Measurements from ENCODE around the gene MRPL37.

MRPL37 gene

GRCh38 chr1:54199765-54200518, at the start of gene MRPL37, which contains the start of gene CYB5RL:
Gene MRPL37, plus strand, starts transcription at chr1:54200167. Its CDS starts 77 bp downstream, at chr1:54200244.
Gene CYB5RL, minus strand, starts transcription at chr1:54200030. Its CDS starts 4,414 bp downstream, at chr1:54195616.
- Histone ChIP-seq H3K4me3 (ENCODE audit: low read length in 2 of 2) (peak within 1 kb of the TSS; percentile 82 to 98), H3K9ac (ENCODE audit: low read length in 2 of 2) (peak within 1 kb of the TSS; percentile 94), H3K36me3 (ENCODE audit: control insufficient read depth in 2 of 2, insufficient read depth in 2 of 2, low read length in 2 of 2) (peaks cover under 1 to 12% of the 10 kb centered on the region in 2 donors), H3K9me3 (ENCODE audit: control insufficient read depth in 2 of 2, low read length in 2 of 2) (no peaks in the 10 kb centered on the region), H3K27me3 (ENCODE audit: control insufficient read depth in 1 of 2, insufficient read depth in 2 of 2, low read length in 2 of 2) (no peaks in the 10 kb centered on the region), H3K4me1 (ENCODE audit: control insufficient read depth, insufficient read depth, low read length) (peaks cover 25% of the 10 kb centered on the region), H3K27ac (ENCODE audit: low read length) (peak within 1 kb of the TSS; percentile 31)

DNA sequence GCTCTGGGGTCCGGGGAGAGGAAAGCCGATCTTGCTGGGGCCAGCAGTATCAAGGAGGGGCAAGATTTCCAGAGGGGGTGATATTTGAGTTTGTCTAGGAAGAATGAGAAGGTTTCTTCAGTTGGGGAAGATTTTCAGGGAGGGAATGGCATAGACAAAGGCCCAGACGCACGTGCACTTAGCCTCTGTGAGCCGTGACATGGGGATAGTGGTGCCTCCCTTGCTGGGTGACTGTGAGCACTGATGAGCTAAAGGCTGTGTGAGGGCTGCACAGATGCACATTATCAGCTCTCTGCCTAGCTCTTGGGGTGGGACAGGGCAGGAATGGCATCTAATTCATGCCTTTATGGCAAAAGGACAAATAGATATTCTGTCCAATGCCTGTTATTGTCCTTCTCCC, 49.0 kb upstream of the MRPL37 start:
- Histone ChIP-seq H3K4me1 (ENCODE audit: control insufficient read depth, insufficient read depth, low read length) (peaks cover 2% of the 10 kb centered on the region), H3K4me3 (ENCODE audit: low read length in 2 of 2) (no peak overlapping the region), H3K27me3 (ENCODE audit: control insufficient read depth in 1 of 2, insufficient read depth in 2 of 2, low read length in 2 of 2) (no peaks in the 10 kb centered on the region), H3K9ac (ENCODE audit: low read length in 2 of 2) (no peak overlapping the region), H3K9me3 (ENCODE audit: control insufficient read depth in 2 of 2, low read length in 2 of 2) (no peaks in the 10 kb centered on the region), H3K36me3 (ENCODE audit: control insufficient read depth in 2 of 2, insufficient read depth in 2 of 2, low read length in 2 of 2) (no peaks in the 10 kb centered on the region), H3K27ac (ENCODE audit: low read length) (no peak overlapping the region)

- no peak within 1 kb of the TSS for H3K9ac ChIP-seq (ENCODE audit: low read length in 2 of 2)
- H3K27me3 ChIP-seq (ENCODE audit: control insufficient read depth in 1 of 2, insufficient read depth in 2 of 2, low read length in 2 of 2): no peaks in the 10 kb centered on the region
- no peaks in the 10 kb centered on the region for H3K9me3 ChIP-seq (ENCODE audit: control insufficient read depth in 2 of 2, low read length in 2 of 2)
- no peak within 1 kb of the TSS for H3K4me3 ChIP-seq (ENCODE audit: low read length in 2 of 2)
- H3K27ac ChIP-seq (ENCODE audit: low read length): no peak within 1 kb of the TSS
- no peaks in the 10 kb centered on the region for H3K36me3 ChIP-seq (ENCODE audit: control insufficient read depth in 2 of 2, insufficient read depth in 2 of 2, low read length in 2 of 2)
- H3K4me1 ChIP-seq (ENCODE audit: control insufficient read depth, insufficient read depth, low read length): peaks cover 2% of the 10 kb centered on the region
Observed at GRCh38 chr1:54152696-54153095, 47.3 kb upstream of the MRPL37 start, which contains the start of gene CDCP2. Gene CDCP2, minus strand, starts transcription at chr1:54153000. Its CDS starts 78 bp downstream, at chr1:54152922.

- Histone ChIP-seq H3K27me3 (ENCODE audit: control insufficient read depth in 1 of 2, insufficient read depth in 2 of 2, low read length in 2 of 2) (no peaks in the 10 kb centered on the region), H3K9ac (ENCODE audit: low read length in 2 of 2) (no peak overlapping the region), H3K4me3 (ENCODE audit: low read length in 2 of 2) (no peak overlapping the region), H3K4me1 (ENCODE audit: control insufficient read depth, insufficient read depth, low read length) (peaks cover 2% of the 10 kb centered on the region), H3K36me3 (ENCODE audit: control insufficient read depth in 2 of 2, insufficient read depth in 2 of 2, low read length in 2 of 2) (no peaks in the 10 kb centered on the region), H3K9me3 (ENCODE audit: control insufficient read depth in 2 of 2, low read length in 2 of 2) (no peaks in the 10 kb centered on the region), H3K27ac (ENCODE audit: low read length) (no peak overlapping the region)
Observed at GRCh38 chr1:54153535-54154439, 46.2 kb upstream of the MRPL37 start.

- Histone ChIP-seq H3K9ac (ENCODE audit: low read length in 2 of 2) (no peak overlapping the region), H3K27me3 (ENCODE audit: control insufficient read depth in 1 of 2, insufficient read depth in 2 of 2, low read length in 2 of 2) (no peaks in the 10 kb centered on the region), H3K36me3 (ENCODE audit: control insufficient read depth in 2 of 2, insufficient read depth in 2 of 2, low read length in 2 of 2) (no peaks in the 10 kb centered on the region), H3K4me3 (ENCODE audit: low read length in 2 of 2) (no peak overlapping the region), H3K4me1 (ENCODE audit: control insufficient read depth, insufficient read depth, low read length) (peaks cover 2% of the 10 kb centered on the region), H3K27ac (ENCODE audit: low read length) (no peak overlapping the region), H3K9me3 (ENCODE audit: control insufficient read depth in 2 of 2, low read length in 2 of 2) (no peaks in the 10 kb centered on the region)
Observed at GRCh38 chr1:54156201-54156600, 43.8 kb upstream of the MRPL37 start.

GRCh38 chr1:54156986-54157385, 43.0 kb upstream of the MRPL37 start:
- Histone ChIP-seq H3K4me1 (ENCODE audit: control insufficient read depth, insufficient read depth, low read length) (peaks cover 2% of the 10 kb centered on the region), H3K27me3 (ENCODE audit: control insufficient read depth in 1 of 2, insufficient read depth in 2 of 2, low read length in 2 of 2) (no peaks in the 10 kb centered on the region), H3K36me3 (ENCODE audit: control insufficient read depth in 2 of 2, insufficient read depth in 2 of 2, low read length in 2 of 2) (no peaks in the 10 kb centered on the region), H3K9ac (ENCODE audit: low read length in 2 of 2) (no peak overlapping the region), H3K27ac (ENCODE audit: low read length) (no peak overlapping the region), H3K4me3 (ENCODE audit: low read length in 2 of 2) (no peak overlapping the region), H3K9me3 (ENCODE audit: control insufficient read depth in 2 of 2, low read length in 2 of 2) (no peaks in the 10 kb centered on the region)

DNA sequence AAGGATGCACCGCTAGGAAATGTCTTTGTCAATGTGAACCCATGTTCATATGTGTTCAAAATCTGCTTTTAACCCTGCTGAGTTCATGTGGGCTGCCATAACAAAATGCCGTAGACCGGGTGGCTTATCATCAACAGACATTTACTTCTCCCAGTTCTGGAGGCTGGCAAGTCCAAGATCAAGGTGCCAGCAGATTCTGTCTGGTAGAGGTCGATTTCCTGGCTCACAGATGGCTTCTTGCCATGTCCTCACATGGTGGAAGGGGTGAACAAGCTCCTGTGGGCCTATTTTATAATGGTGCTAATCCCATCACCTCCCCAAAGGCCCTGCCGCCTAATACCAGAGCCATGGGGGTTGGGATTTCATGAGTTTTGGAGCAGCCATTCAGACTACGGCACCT, 42.6 kb upstream of the MRPL37 start:
- H3K36me3 ChIP-seq (ENCODE audit: control insufficient read depth in 2 of 2, insufficient read depth in 2 of 2, low read length in 2 of 2): no peaks in the 10 kb centered on the region
- H3K9me3 ChIP-seq (ENCODE audit: control insufficient read depth in 2 of 2, low read length in 2 of 2): no peaks in the 10 kb centered on the region
- no peaks in the 10 kb centered on the region for H3K27me3 ChIP-seq (ENCODE audit: control insufficient read depth in 1 of 2, insufficient read depth in 2 of 2, low read length in 2 of 2)
- H3K9ac ChIP-seq (ENCODE audit: low read length in 2 of 2): no peak overlapping the region
- peaks cover 2% of the 10 kb centered on the region for H3K4me1 ChIP-seq (ENCODE audit: control insufficient read depth, insufficient read depth, low read length)
- H3K4me3 ChIP-seq (ENCODE audit: low read length in 2 of 2): no peak overlapping the region
- H3K27ac ChIP-seq (ENCODE audit: low read length): no peak overlapping the region

GRCh38 chr1:54158071-54158470, 41.9 kb upstream of the MRPL37 start:
- Histone ChIP-seq H3K4me3 (ENCODE audit: low read length in 2 of 2) (no peak overlapping the region), H3K4me1 (ENCODE audit: control insufficient read depth, insufficient read depth, low read length) (peaks cover 3% of the 10 kb centered on the region), H3K9ac (ENCODE audit: low read length in 2 of 2) (no peak overlapping the region), H3K9me3 (ENCODE audit: control insufficient read depth in 2 of 2, low read length in 2 of 2) (no peaks in the 10 kb centered on the region), H3K36me3 (ENCODE audit: control insufficient read depth in 2 of 2, insufficient read depth in 2 of 2, low read length in 2 of 2) (no peaks in the 10 kb centered on the region), H3K27me3 (ENCODE audit: control insufficient read depth in 1 of 2, insufficient read depth in 2 of 2, low read length in 2 of 2) (no peaks in the 10 kb centered on the region), H3K27ac (ENCODE audit: low read length) (no peak overlapping the region)

DNA sequence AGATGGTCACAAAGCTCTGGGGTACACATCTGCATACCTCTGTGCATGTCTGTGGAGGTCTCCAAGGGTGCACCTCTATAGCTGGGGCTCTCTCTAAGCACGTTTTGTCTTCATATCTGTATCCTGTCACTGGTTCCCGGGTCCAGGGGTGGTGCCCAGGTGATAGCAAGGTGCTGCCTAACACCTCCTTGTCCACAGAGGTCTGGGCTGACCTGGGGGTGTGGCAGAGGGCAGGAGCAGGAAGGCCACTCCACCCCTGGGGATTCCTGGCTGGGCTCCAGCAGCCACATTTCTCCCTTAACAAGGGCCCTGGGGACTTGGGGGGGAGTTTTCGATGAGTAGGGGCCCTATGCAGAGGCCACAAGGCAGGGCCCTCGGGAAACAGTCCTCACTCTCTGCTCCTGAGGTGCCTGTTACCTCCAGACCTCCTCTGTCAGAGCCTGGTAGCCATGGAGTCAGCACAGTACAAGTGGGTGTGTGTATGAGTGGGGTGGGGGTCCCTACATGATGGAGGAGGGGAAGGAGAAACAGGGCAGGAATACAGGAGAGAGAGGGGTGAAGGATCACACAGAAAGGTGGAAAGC, 40.1 kb upstream of the MRPL37 start:
- H3K27ac ChIP-seq (ENCODE audit: low read length): no peak overlapping the region
- H3K4me1 ChIP-seq (ENCODE audit: control insufficient read depth, insufficient read depth, low read length): peaks cover 3% of the 10 kb centered on the region
- no peaks in the 10 kb centered on the region for H3K9me3 ChIP-seq (ENCODE audit: control insufficient read depth in 2 of 2, low read length in 2 of 2)
- H3K36me3 ChIP-seq (ENCODE audit: control insufficient read depth in 2 of 2, insufficient read depth in 2 of 2, low read length in 2 of 2): no peaks in the 10 kb centered on the region
- no peaks in the 10 kb centered on the region for H3K27me3 ChIP-seq (ENCODE audit: control insufficient read depth in 1 of 2, insufficient read depth in 2 of 2, low read length in 2 of 2)
- no peak overlapping the region for H3K9ac ChIP-seq (ENCODE audit: low read length in 2 of 2)
- no peak overlapping the region for H3K4me3 ChIP-seq (ENCODE audit: low read length in 2 of 2)

DNA sequence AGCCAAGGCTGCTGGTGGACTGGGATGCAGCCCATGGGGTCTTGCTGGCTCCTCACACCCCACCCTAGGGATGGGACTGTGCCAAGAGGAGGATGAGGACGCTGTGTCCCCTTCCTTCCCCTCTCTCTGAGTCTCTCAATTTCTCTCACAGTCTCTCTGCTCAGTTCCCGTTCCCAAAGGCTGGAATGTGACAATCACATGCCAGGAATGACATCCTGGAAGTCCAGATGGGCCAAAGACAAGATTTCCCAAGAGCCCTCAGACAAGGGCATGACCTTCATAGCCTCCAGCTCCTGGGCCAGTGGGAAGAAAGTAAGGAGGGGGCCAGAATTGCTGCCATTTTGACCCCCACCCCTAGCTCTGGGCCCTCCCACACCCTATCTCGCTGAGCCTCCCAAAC, 39.6 kb upstream of the MRPL37 start:
- Histone ChIP-seq H3K36me3 (ENCODE audit: control insufficient read depth in 2 of 2, insufficient read depth in 2 of 2, low read length in 2 of 2) (no peaks in the 10 kb centered on the region), H3K27ac (ENCODE audit: low read length) (no peak overlapping the region), H3K4me1 (ENCODE audit: control insufficient read depth, insufficient read depth, low read length) (peaks cover 3% of the 10 kb centered on the region), H3K27me3 (ENCODE audit: control insufficient read depth in 1 of 2, insufficient read depth in 2 of 2, low read length in 2 of 2) (no peaks in the 10 kb centered on the region), H3K4me3 (ENCODE audit: low read length in 2 of 2) (no peak overlapping the region), H3K9me3 (ENCODE audit: control insufficient read depth in 2 of 2, low read length in 2 of 2) (no peaks in the 10 kb centered on the region), H3K9ac (ENCODE audit: low read length in 2 of 2) (no peak overlapping the region)

Measured in stomach smooth muscle (tissue), 2 donors.